NCI-H2081 (cell line): ENCODE results near the gene BRSK1.
"Not testable (repeated sequence)": the region's sequence is repeated elsewhere in the genome, so short reads cannot be mapped to it uniquely, and the experiment has no call there.

Experiments
- DNase-seq, 2 experiments: peaks; one replicate each; lab custom pipeline; 2025; lab: John Stamatoyannopoulos, UW

Gene BRSK1

GRCh38 chr19:55329791-55330190 is 46.0 kb downstream of the BRSK1 start:
- not testable (repeated sequence) for DNase-seq

- no peak for DNase-seq
Observed at GRCh38 chr19:55333870-55334269, 50.1 kb downstream of the BRSK1 start.

GRCh38 chr19:55336101-55336500 is 52.3 kb downstream of the BRSK1 start:
- DNase-seq, result no peak

- DNase-seq, result peak; percentile 100
Observed at GRCh38 chr19:55339105-55339888, 55.5 kb downstream of the BRSK1 start, which contains the start of gene KMT5C. Gene KMT5C (plus strand): TSS chr19:55339876. CDS start chr19:55341937, 2,061 bp downstream.

DNA sequence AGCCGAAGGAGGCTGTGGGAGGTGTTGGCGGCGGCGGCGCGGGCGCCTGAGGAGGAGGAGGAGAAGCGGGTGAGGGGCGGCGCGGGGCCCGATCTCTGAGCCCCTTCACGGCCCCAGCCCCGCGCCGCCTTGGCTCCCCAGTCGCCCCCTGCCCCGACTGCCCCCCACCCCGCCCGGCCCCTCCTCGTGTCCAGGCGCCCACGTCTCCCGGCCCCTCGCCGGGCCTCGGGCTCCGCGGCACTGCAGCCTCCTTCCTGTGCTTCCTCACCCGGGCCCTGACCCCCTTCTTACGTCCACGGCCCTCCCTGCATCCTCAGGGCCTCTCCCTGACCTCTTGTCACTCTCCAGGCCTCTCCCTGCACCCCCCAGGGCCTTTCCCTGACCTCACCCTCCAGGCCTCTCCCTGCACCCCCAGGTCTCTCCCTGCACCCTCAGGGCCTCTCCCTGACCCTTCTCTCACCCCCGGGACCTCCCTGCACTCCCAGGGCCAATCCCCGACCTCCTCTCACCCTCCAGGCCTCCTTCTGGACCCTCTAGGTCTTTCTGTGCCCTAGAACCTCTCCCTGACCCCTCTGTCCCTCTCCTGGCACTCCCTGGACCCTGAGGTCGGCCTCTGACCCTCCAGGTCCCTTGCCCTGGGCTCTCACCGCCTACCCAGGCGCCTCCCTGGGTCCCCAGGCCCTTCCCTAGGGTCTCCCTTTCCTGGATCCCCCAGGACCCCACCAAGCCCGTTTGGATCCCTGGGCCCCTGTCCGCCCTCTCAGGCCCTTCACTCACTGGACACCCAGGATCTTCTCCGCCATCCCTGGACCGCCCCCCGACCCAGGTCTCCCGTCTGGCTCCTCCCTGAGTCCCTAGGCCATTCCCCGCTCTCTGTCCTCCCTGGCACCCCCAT is 56.3 kb downstream of the BRSK1 start:
- DNase-seq, result no peak

GRCh38 chr19:55340784-55341147 is 57.0 kb downstream of the BRSK1 start:
- DNase-seq, result peak in 1 of 2 experiments; percentile 53

- peak; percentile 76 to 84 for DNase-seq
Observed at GRCh38 chr19:55341171-55341588, 57.4 kb downstream of the BRSK1 start.

GRCh38 chr19:55341595-55342531 is 58.1 kb downstream of the BRSK1 start:
- DNase-seq, result no peak

DNA sequence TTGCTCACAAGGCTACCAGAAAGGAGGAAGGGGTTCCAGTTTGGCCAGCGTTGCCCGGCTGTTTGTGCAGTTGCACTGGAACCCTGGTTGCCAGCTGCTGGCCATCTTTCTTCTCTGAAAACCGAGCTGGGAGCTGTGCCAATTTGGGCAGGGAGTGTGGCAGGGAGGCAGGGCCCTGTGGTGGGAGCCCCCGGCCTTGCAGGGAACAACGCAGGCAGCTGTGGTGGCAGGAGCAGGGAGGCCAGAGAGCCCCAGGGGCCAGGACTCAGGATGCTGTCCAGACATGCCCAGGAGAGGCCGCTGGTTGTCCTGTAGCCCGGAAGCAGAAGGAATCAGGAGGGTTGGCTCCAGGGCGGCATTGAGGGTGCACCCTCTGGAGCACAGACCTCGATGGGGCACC is 60.6 kb downstream of the BRSK1 start:
- DNase-seq, result peak; percentile 49 to 70

GRCh38 chr19:55345101-55345817 is 61.5 kb downstream of the BRSK1 start:
- no peak for DNase-seq

DNA sequence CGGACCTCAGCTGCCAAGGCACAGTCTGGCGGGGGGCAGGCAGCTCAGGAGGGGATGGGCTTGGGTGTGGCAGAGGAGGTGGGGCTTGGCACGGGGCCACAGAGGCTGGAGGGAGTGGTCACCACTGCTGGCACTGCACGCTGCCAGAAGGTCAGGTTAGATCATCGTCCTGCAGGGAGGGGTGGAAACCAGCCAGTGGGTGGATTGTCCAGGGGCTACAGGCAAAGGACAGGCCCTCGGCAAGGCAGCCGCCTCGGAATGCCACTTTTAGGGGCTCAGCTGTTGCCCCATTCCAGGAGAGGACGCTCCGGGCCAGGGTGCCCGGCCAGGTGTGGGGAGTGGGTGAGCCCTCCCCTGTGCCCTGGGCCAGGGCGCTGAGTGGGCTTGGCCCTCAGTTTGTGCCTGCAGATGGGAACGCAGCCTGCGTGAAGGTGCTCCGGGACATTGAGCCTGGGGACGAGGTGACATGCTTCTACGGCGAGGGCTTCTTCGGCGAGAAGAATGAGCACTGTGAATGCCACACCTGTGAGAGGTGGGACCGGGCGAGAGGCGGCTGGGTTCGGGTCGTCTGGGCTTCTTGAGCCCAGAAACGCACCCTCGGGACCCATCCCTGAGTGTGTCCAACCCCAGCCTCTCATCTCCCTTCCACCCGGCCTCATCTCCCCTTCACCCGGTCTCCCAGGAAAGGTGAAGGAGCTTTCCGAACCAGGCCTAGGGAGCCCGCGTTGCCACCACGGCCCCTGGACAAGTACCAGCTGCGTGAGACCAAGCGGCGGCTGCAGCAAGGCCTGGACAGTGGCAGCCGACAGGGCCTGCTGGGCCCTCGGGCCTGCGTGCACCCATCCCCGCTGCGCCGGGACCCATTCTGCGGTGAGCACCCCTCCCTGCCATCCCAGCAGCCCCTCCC is 62.3 kb downstream of the BRSK1 start:
- no peak for DNase-seq

DNA sequence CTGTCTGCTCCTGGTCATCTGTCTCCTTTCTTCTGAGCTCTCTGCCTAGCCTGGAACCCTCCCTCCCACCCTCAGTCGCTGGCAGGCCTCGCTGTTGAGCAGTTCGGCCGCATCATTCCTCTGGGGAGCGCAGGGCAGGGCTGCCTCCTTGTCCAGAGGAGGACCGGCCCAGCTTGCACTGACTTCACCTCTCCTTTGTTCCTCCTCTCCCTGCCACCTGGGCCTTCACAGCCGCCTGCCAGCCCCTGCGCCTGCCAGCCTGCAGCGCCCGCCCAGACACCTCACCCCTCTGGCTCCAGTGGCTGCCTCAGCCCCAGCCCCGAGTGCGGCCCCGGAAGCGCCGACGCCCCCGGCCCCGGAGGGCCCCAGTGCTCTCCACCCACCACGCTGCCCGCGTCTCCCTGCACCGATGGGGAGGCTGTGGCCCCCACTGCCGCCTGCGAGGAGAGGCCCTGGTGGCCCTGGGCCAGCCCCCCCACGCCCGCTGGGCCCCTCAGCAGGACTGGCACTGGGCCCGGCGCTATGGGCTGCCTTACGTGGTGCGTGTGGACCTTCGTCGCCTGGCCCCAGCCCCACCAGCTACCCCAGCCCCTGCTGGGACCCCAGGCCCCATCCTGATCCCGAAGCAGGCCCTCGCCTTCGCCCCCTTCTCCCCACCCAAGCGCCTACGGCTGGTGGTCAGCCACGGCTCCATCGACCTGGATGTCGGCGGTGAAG is 63.1 kb downstream of the BRSK1 start:
- DNase-seq, result no peak

- DNase-seq, result no peak
Observed at GRCh38 chr19:55347442-55348009, 63.7 kb downstream of the BRSK1 start.

DNA sequence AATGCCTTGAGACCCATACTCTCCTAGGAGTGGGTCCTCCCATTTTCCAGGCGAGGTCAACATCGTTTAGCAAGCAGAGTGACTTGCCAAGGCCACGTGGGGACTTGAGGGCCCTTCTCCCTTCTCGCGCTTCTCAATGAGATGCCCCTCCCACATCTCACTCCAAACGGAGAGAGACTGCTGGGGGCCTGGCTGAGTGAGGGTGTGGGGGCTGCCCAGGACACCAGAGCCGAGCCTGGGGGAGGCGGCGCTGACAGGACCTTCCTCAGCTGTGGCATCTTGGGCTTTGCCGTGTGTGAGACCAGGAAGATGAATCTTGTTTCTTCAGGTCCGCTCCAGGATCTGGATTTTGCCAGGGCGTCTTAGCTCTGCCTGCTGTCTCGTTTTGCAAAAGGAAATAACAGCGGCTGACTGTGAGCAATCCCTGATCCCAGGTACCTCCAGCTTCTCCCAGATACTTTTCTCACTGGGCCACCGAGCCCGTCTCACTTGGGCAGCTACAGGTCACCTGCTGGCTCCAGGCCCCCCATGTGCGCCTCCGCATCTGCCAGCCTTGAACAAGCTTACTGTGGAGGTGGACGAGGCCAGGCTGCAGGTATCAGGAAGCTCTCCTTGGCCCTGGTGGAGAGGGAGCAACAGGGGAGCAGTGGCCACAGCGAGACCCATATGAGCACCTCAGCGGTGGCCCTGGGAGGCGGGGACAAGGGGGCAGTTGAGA is 64.7 kb downstream of the BRSK1 start:
- no peak for DNase-seq

- DNase-seq, result no peak
Observed at GRCh38 chr19:55350620-55351315, 67.0 kb downstream of the BRSK1 start.

DNA sequence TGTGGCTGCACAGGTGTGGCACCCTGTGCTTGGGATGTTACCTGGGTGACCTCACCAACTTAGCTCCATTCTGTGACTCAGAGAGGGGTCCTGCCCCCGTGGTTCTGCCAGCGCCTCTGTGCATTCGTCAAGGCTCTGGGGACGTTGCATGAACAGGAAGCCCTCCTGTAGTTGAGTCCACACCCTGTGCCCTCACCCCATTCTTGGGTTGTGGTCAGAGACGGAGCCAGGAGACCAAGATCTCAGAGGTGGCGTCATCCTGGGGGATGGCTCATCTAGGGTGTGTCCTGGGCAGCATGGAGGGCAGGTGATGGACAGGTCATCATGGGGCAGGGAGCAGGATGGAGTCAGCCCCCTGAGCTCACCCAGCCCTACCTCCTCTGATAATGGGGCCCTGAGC is 68.2 kb downstream of the BRSK1 start:
- DNase-seq, result no peak

GRCh38 chr19:55352549-55353145 is 68.8 kb downstream of the BRSK1 start:
- no peak for DNase-seq
